ENCODE results near the gene ANKRD13C.

ANKRD13C gene

GRCh38 chr1:70334436-70334835 lies 20.1 kb downstream of the ANKRD13C start:
- no peaks in the 10 kb centered on the region for H3K4me1 ChIP-seq (ENCODE audit: low read length)
- no peaks in the 10 kb centered on the region for H3K36me3 ChIP-seq (replicated peaks; ENCODE audit: insufficient read depth, low read length)
- H3K9me3 ChIP-seq (replicated peaks; ENCODE audit: insufficient read depth, low read length), result no peaks in the 10 kb centered on the region
- H3K9me2 ChIP-seq (replicated peaks; ENCODE audit: insufficient read depth, low read length), result no peaks in the 10 kb centered on the region
- no peaks in the 10 kb centered on the region for H3K27me3 ChIP-seq (replicated peaks; ENCODE audit: insufficient read depth, low read length)
- H3K9ac ChIP-seq (ENCODE audit: low read length), result no peak overlapping the region
- no peak for TF ChIP-seq EZH2phosphoT487 (IDR thresholded peaks at IDR 0.05; ENCODE audit: low read length)
- no peak for TF ChIP-seq EZH2 (optimal IDR thresholded peaks at IDR 0.05; ENCODE audit: low read depth, low read length)
- no peak for TF ChIP-seq CTCF (IDR thresholded peaks at IDR 0.05; ENCODE audit: low read length)
- H3K27ac ChIP-seq (ENCODE audit: low read length), result no peak overlapping the region
- no peaks in the 10 kb centered on the region; the same call in 1 of the 2 replicates for H4K20me1 ChIP-seq (ENCODE audit: insufficient read depth, low read length)
- H3F3A ChIP-seq (ENCODE audit: insufficient read depth, low read length), result no peaks in the 10 kb centered on the region
- no peak overlapping the region for H3K4me2 ChIP-seq (ENCODE audit: low read depth, low read length)
- peaks cover 71% of the 10 kb centered on the region for H3K79me2 ChIP-seq (ENCODE audit: low read length)
- no peak overlapping the region for H3K4me3 ChIP-seq (ENCODE audit: low read length)
- no peak for DNase-seq
- H2AFZ ChIP-seq (ENCODE audit: low read length), result no peak overlapping the region

- TF ChIP-seq EZH2 (optimal IDR thresholded peaks at IDR 0.05; ENCODE audit: low read depth, low read length), result no peak
- no peak for TF ChIP-seq CTCF (IDR thresholded peaks at IDR 0.05; ENCODE audit: low read length)
- TF ChIP-seq EZH2phosphoT487 (IDR thresholded peaks at IDR 0.05; ENCODE audit: low read length), result no peak
- no peaks in the 10 kb centered on the region for H3K9me2 ChIP-seq (replicated peaks; ENCODE audit: insufficient read depth, low read length)
- peaks cover 69% of the 10 kb centered on the region for H3K79me2 ChIP-seq (ENCODE audit: low read length)
- H3K27me3 ChIP-seq (replicated peaks; ENCODE audit: insufficient read depth, low read length), result no peaks in the 10 kb centered on the region
- no peak overlapping the region for H3K4me2 ChIP-seq (ENCODE audit: low read depth, low read length)
- DNase-seq, result no peak
- H3K36me3 ChIP-seq (replicated peaks; ENCODE audit: insufficient read depth, low read length), result no peaks in the 10 kb centered on the region
- no peak overlapping the region for H2AFZ ChIP-seq (ENCODE audit: low read length)
- H3K27ac ChIP-seq (ENCODE audit: low read length), result no peak overlapping the region
- no peaks in the 10 kb centered on the region; the same call in 1 of the 2 replicates for H4K20me1 ChIP-seq (ENCODE audit: insufficient read depth, low read length)
- H3K4me1 ChIP-seq (ENCODE audit: low read length), result no peaks in the 10 kb centered on the region
- H3K4me3 ChIP-seq (ENCODE audit: low read length), result no peak overlapping the region
- no peaks in the 10 kb centered on the region for H3F3A ChIP-seq (ENCODE audit: insufficient read depth, low read length)
- H3K9ac ChIP-seq (ENCODE audit: low read length), result no peak overlapping the region
- H3K9me3 ChIP-seq (replicated peaks; ENCODE audit: insufficient read depth, low read length), result no peaks in the 10 kb centered on the region
Observed at GRCh38 chr1:70333245-70333644, 21.3 kb downstream of the ANKRD13C start.

GRCh38 chr1:70331962-70332361 lies 22.6 kb downstream of the ANKRD13C start:
- H3K27ac ChIP-seq (ENCODE audit: low read length), result no peak overlapping the region
- TF ChIP-seq EZH2phosphoT487 (IDR thresholded peaks at IDR 0.05; ENCODE audit: low read length) (no peak), EZH2 (optimal IDR thresholded peaks at IDR 0.05; ENCODE audit: low read depth, low read length) (no peak), CTCF (IDR thresholded peaks at IDR 0.05; ENCODE audit: low read length) (no peak)
- H3K9me3 ChIP-seq (replicated peaks; ENCODE audit: insufficient read depth, low read length), result no peaks in the 10 kb centered on the region
- no peak overlapping the region for H3K4me2 ChIP-seq (ENCODE audit: low read depth, low read length)
- H3K4me1 ChIP-seq (ENCODE audit: low read length), result no peaks in the 10 kb centered on the region
- DNase-seq, result no peak
- no peak overlapping the region for H3K4me3 ChIP-seq (ENCODE audit: low read length)
- no peaks in the 10 kb centered on the region for H3K27me3 ChIP-seq (replicated peaks; ENCODE audit: insufficient read depth, low read length)
- H3K36me3 ChIP-seq (replicated peaks; ENCODE audit: insufficient read depth, low read length), result no peaks in the 10 kb centered on the region
- H4K20me1 ChIP-seq (ENCODE audit: insufficient read depth, low read length), result no peaks in the 10 kb centered on the region; the same call in 1 of the 2 replicates
- H3F3A ChIP-seq (ENCODE audit: insufficient read depth, low read length), result no peaks in the 10 kb centered on the region
- H2AFZ ChIP-seq (ENCODE audit: low read length), result no peak overlapping the region
- H3K9me2 ChIP-seq (replicated peaks; ENCODE audit: insufficient read depth, low read length), result no peaks in the 10 kb centered on the region
- no peak overlapping the region for H3K9ac ChIP-seq (ENCODE audit: low read length)
- H3K79me2 ChIP-seq (ENCODE audit: low read length), result peaks cover 68% of the 10 kb centered on the region

Data from MM.1S (cell line).